T-cell (primary cell): Measurements from ENCODE around the gene WNT3A. TPM values are rescaled to one million over a fixed set of nuclear protein-coding genes. Genes with fewer than 3 reads are reported as not detected.

Experiments
- ATAC-seq, 4 experiments: fragments of 200-7000 bp in 3 of 4; fragments of 150-1000 bp in 1 of 4; cut with Tn5 transposase; replicated peaks in 1 of 4; 1 replicate in 3 of 4; 2 replicates in 1 of 4; pipeline ENCODE4 v1.10.0; 2021; ENCODE audit warnings: moderate library complexity in 3 of 4, mild to moderate bottlenecking in 2 of 4, moderate number of reproducible peaks in 1 of 4
- CTCF ChIA-PET, 2 donors: fragments of 300-600 bp; sonication (Branson Sonifier 250); formaldehyde crosslinking; loops; one replicate each; lab custom pipeline; 2022; ENCODE audit warnings: antibody characterized with exemption in 2 of 2; lab: Charles Lee
- POLR2A ChIA-PET, 2 donors: fragments of 300-600 bp; sonication (Branson Sonifier 250); formaldehyde crosslinking; loops; one replicate each; lab custom pipeline; 2022; ENCODE audit warnings: antibody characterized with exemption in 2 of 2; lab: Charles Lee
- DNase-seq, 35 experiments: peaks; one replicate each; pipeline versions ENCODE4 v3.0.0 to v3.0.0-alpha.2; 2013 to 2023
- H3K27ac ChIP-seq: one replicate; pipeline ENCODE4 v1.5.1; 2013; ENCODE audit warnings: low read length
- H3K27me3 ChIP-seq, 2 experiments: replicated peaks in 1 of 2; 1 replicate in 1 of 2; 2 replicates in 1 of 2; pipeline versions ENCODE4 v1.6.1 to v1.7.0; 2013; ENCODE audit warnings: low read length in 1 of 2, mixed read lengths in 1 of 2; ENCODE audit not compliant: control insufficient read depth in 2 of 2, insufficient read depth in 2 of 2; ENCODE audit errors: extremely low read depth in 1 of 2
- H3K36me3 ChIP-seq, 2 donors: 1 replicate in 1 of 2; 2 replicates in 1 of 2; pipeline versions ENCODE4 v1.6.1 to v1.7.0; 2013; ENCODE audit warnings: low read length in 1 of 2; ENCODE audit not compliant: control insufficient read depth in 2 of 2, insufficient read depth in 1 of 2; ENCODE audit errors: extremely low read depth in 1 of 2
- H3K4me1 ChIP-seq, 2 experiments: 1 replicate in 1 of 2; 2 replicates in 1 of 2; pipeline versions ENCODE4 v1.6.1 to v1.7.0; 2013; ENCODE audit warnings: low read length in 2 of 2, mixed read lengths in 1 of 2; ENCODE audit not compliant: insufficient read depth in 2 of 2, control insufficient read depth in 1 of 2; ENCODE audit errors: extremely low read depth in 1 of 2
- H3K4me3 ChIP-seq, 2 donors: 1 replicate in 1 of 2; 2 replicates in 1 of 2; pipeline versions ENCODE4 v1.5.1 to v1.7.0; 2013; ENCODE audit warnings: mild to moderate bottlenecking in 2 of 2, low read length in 1 of 2, moderate library complexity in 1 of 2; ENCODE audit not compliant: control insufficient read depth in 1 of 2; ENCODE audit errors: extremely low read depth in 1 of 2
- H3K9me3 ChIP-seq: 2 replicates; pipeline ENCODE4 v1.7.0; 2013
- H3K27ac Mint-ChIP-seq, 2 donors: one replicate each; pipeline ENCODE4 v1.8.0; 2020 to 2021; ENCODE audit warnings: mild to moderate bottlenecking in 2 of 2, mixed read lengths in 2 of 2
- H3K27me3 Mint-ChIP-seq, 2 donors: one replicate each; pipeline ENCODE4 v1.8.0; 2021 to 2022; ENCODE audit warnings: mixed read lengths in 2 of 2
- H3K36me3 Mint-ChIP-seq: one replicate; pipeline ENCODE4 v1.8.0; 2021; ENCODE audit warnings: mixed read lengths
- H3K4me1 Mint-ChIP-seq, 3 donors: one replicate each; pipeline ENCODE4 v1.8.0; 2020 to 2022; ENCODE audit warnings: mixed read lengths in 3 of 3, mild to moderate bottlenecking in 1 of 3
- H3K4me3 Mint-ChIP-seq, 3 donors: one replicate each; pipeline ENCODE4 v1.8.0; 2020 to 2022; ENCODE audit warnings: mild to moderate bottlenecking in 3 of 3, mixed read lengths in 3 of 3, moderate library complexity in 3 of 3
- H3K9me3 Mint-ChIP-seq, 3 donors: one replicate each; pipeline ENCODE4 v1.8.0; 2020 to 2022; ENCODE audit warnings: mixed read lengths in 3 of 3
- WGBS: methylation state at CpG from one replicate; pipeline ENCODE4 v1.1.5; 2013; ENCODE audit warnings: missing lambda C conversion rate; ENCODE audit not compliant: insufficient coverage; 5-methylcytosine and 5-hydroxymethylcytosine counted together
- total RNA-seq, 35 experiments: library from RNA in 6 of 35; stranded (reverse) in 6 of 35; fragments of 120-200 nt in 1 of 35; gene quantifications; one replicate each; pipeline versions ENCODE4 v1.2.1 to v1.2.4 and lab custom pipeline; 2013 to 2026

Gene WNT3A
- total RNA-seq, 5 donors from 2014 or later (not counting 1 experiment from before 2014, with no cell fraction given) = 0.10 to 0.28 TPM; not detected in 3

DNA sequence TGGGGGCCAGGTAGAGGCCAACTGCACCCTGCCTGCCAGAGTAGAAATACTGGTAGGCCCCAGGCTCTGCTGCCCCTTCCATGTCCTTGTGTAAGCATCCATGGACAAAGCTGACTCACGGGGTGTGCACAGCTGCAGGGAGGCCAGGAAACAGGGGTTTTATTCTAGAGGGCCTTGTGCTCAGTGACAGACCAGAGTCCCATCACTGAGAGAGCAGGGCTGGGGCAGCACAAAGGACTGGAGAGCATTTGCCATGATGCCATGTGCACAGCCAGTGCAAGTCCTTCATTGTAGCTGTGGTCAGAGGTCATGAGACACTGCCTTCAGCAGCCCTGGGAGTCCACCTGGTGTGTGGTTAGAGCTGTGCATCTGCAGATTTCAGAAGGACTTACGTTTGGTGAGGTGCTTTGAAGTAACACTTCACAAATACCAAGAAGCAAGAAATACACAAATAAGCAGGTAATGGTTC lies 83.8 kb downstream of the WNT3A start:
- H3K27ac ChIP-seq = no peak overlapping the region
- H3K36me3 Mint-ChIP-seq = peaks cover 34% of the 10 kb centered on the region
- POLR2A ChIA-PET = no interaction called here
- no peaks in the 10 kb centered on the region for H3K9me3 ChIP-seq
- 50% methylated on average over 1 of the region's 2 CpGs for WGBS
- peaks cover 2 to 9% (median 6%) of the 10 kb centered on the region in 3 donors for H3K9me3 Mint-ChIP-seq
- H3K27ac Mint-ChIP-seq = peak overlapping the region; percentile 78 to 80
- ATAC-seq = no peak
- H3K4me3 Mint-ChIP-seq = peak overlapping the region; percentile 37 to 94 (median 46)
- no peaks in the 10 kb centered on the region for H3K27me3 ChIP-seq
- peaks cover 78 to 88% (median 80%) of the 10 kb centered on the region in 3 donors for H3K4me1 Mint-ChIP-seq
- peaks cover 0 to 30% of the 10 kb centered on the region in 2 donors for H3K36me3 ChIP-seq
- CTCF ChIA-PET = no interaction called here
- H3K4me1 ChIP-seq = peaks cover 40 to 82% of the 10 kb centered on the region in 2 experiments
- DNase-seq = no peak
- H3K4me3 ChIP-seq = peak overlapping the region in 1 of 2 donors; percentile 10
- no peaks in the 10 kb centered on the region for H3K27me3 Mint-ChIP-seq

DNA sequence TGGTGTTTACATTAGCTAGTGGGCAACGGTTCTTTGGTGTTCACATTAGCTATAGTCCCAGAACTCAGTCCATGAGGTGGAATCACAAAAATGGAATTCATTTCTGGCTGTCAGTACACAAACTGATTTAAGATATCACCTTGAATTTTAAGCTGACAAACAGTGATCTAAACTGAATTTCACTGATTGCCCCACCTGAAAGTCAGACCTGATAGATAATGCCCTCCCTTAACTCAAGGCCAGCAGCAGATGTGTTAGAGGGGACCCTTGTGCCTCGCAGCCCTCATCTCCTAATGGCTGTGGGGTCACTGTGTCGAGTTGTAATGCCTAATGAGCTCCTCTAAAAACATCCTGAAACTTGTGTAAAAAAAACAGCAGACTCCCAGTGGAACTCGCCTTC lies 84.3 kb downstream of the WNT3A start:
- Histone ChIP-seq H3K27ac (peak overlapping the region; percentile 9), H3K27me3 (no peaks in the 10 kb centered on the region), H3K36me3 (peaks cover 0 to 33% of the 10 kb centered on the region in 2 donors), H3K9me3 (no peaks in the 10 kb centered on the region), H3K4me3 (no peak overlapping the region), H3K4me1 (peaks cover 37 to 82% of the 10 kb centered on the region in 2 experiments)
- ChIA-PET POLR2A (no interaction called here), CTCF (interaction anchor here in 1 of 2 donors (0.6 kb wide), 1 partner anchor 74 kb away, joined by 3 read pairs; the partner anchor contains the start of gene IBA57)
- no peak for DNase-seq
- Mint-ChIP-seq H3K27me3 (no peaks in the 10 kb centered on the region), H3K36me3 (peaks cover 39% of the 10 kb centered on the region), H3K4me3 (peak overlapping the region in 2 of 3 donors; percentile 46 to 94), H3K4me1 (peaks cover 78 to 88% (median 80%) of the 10 kb centered on the region in 3 donors), H3K27ac (peak overlapping the region; percentile 78 to 80), H3K9me3 (peaks cover 2 to 9% (median 6%) of the 10 kb centered on the region in 3 donors)
- ATAC-seq = no peak
- 65% methylated on average over 2 of the region's 4 CpGs for WGBS

DNA sequence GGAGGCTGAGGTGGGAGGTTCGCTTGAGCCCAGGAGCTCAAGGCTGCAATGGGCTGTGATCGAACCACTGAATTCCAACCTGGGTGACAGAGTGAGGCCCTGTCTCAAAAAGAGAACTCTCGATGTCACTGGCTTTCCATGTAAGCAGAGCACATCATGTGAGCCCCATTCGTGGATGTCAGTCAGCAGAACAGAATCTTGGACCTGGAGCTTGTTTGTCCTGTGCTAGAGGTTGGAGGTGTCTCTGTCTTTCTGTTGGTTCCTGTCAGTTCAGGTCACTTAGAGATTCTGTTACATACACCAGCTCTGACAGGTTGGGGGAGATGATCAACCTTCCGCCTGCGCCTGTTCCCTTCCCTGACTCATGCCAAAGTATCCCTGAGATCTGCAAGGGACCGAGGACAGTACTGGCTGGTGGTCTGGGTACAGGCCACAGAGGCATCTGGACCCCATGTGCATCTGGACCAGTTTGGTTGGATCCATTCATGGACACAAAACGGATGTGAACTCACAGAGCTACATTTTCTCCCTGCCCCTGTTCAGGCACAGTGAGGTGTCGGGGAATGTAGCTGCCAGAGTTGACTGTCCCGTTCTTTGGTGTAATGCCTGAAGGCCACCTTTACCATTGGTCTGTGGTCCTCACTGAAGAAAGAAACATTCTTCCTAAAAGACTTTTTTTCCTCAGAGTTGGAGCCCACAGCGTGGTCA lies 85.7 kb downstream of the WNT3A start:
- peaks cover 0 to 43% of the 10 kb centered on the region in 2 donors for H3K36me3 ChIP-seq
- Mint-ChIP-seq H3K36me3 (peaks cover 37% of the 10 kb centered on the region), H3K27me3 (no peaks in the 10 kb centered on the region), H3K4me1 (peaks cover 64 to 76% (median 68%) of the 10 kb centered on the region in 3 donors), H3K27ac (peak overlapping the region; percentile 27 to 80), H3K4me3 (peak overlapping the region in 1 of 3 donors; percentile 94), H3K9me3 (peaks cover 2 to 9% (median 6%) of the 10 kb centered on the region in 3 donors)
- H3K4me3 ChIP-seq = no peak overlapping the region
- peaks cover 30 to 75% of the 10 kb centered on the region in 2 experiments for H3K4me1 ChIP-seq
- ChIA-PET POLR2A (interaction anchor here in 1 of 2 donors (0.7 to 1.2 kb wide), 2 partner anchors 10 to 356 kb away, joined by 4 read pairs; partner anchors contain the start of gene ARF1), CTCF (interaction anchor here in 1 of 2 donors (0.6 kb wide), 1 partner anchor 75 kb away, joined by 8 read pairs; no protein-coding TSS in a partner anchor)
- H3K27ac ChIP-seq = no peak overlapping the region
- ATAC-seq (no peak), DNase-seq (peak in 1 of 35 experiments; percentile 12)
- no peaks in the 10 kb centered on the region for H3K27me3 ChIP-seq
- WGBS = 91% methylated on average over 10 of the region's 11 CpGs
- no peaks in the 10 kb centered on the region for H3K9me3 ChIP-seq

GRCh38 chr1:228093050-228093906 lies 86.5 kb downstream of the WNT3A start:
- Histone ChIP-seq H3K36me3 (peaks cover 5 to 47% of the 10 kb centered on the region in 2 donors), H3K4me1 (peaks cover 24 to 67% of the 10 kb centered on the region in 2 experiments), H3K4me3 (no peak overlapping the region), H3K27ac (no peak overlapping the region), H3K27me3 (no peaks in the 10 kb centered on the region), H3K9me3 (no peaks in the 10 kb centered on the region)
- CTCF ChIA-PET = interaction anchor here in 1 of 2 donors (0.6 to 0.7 kb wide), 2 partner anchors 74 to 1986 kb away, joined by 3 to 8 read pairs; no protein-coding TSS in a partner anchor
- POLR2A ChIA-PET = interaction anchor here in 1 of 2 donors (0.7 to 1.2 kb wide), 2 partner anchors 11 to 357 kb away, joined by 4 read pairs; partner anchors contain the start of gene ARF1
- peaks cover 57 to 69% (median 63%) of the 10 kb centered on the region in 3 donors for H3K4me1 Mint-ChIP-seq
- ATAC-seq (no peak), DNase-seq (peak in 1 of 35 experiments; percentile 3)
- H3K9me3 Mint-ChIP-seq = peaks cover 2 to 9% (median 6%) of the 10 kb centered on the region in 3 donors
- peak overlapping the region in 1 of 3 donors; percentile 94 for H3K4me3 Mint-ChIP-seq
- WGBS = 96% methylated on average over 15 of the region's 20 CpGs
- H3K27me3 Mint-ChIP-seq = no peaks in the 10 kb centered on the region
- no peak overlapping the region for H3K27ac Mint-ChIP-seq
- H3K36me3 Mint-ChIP-seq = peaks cover 39% of the 10 kb centered on the region

GRCh38 chr1:228094432-228095016 lies 87.7 kb downstream of the WNT3A start:
- H3K4me1 ChIP-seq = peaks cover 16 to 54% of the 10 kb centered on the region in 2 experiments

More at GRCh38 chr1:228094432-228095016, 87.7 kb downstream of the WNT3A start:
- Mint-ChIP-seq H3K9me3 (peaks cover 2 to 9% (median 6%) of the 10 kb centered on the region in 3 donors), H3K27ac (no peak overlapping the region), H3K36me3 (peaks cover 47% of the 10 kb centered on the region), H3K4me3 (no peak overlapping the region), H3K27me3 (no peaks in the 10 kb centered on the region), H3K4me1 (peaks cover 49 to 61% (median 54%) of the 10 kb centered on the region in 3 donors)
- ChIA-PET POLR2A (interaction anchor here in 1 of 2 donors (0.5 to 0.7 kb wide), 3 partner anchors 12 to 95 kb away, joined by 3 to 5 read pairs (median 3); no protein-coding TSS in a partner anchor), CTCF (no interaction called here)
- Histone ChIP-seq H3K36me3 (peaks cover 5 to 53% of the 10 kb centered on the region in 2 donors), H3K27me3 (no peaks in the 10 kb centered on the region), H3K27ac (no peak overlapping the region), H3K4me3 (no peak overlapping the region), H3K9me3 (no peaks in the 10 kb centered on the region)
- ATAC-seq (no peak), DNase-seq (peak in 1 of 35 experiments; percentile 9)
- 80% methylated on average over 2 of the region's 13 CpGs for WGBS
